IPS-11a (cell line): Measurements from ENCODE around the gene PCK1.

Experiments
- H3K4me3 ChIP-seq: one replicate; pipeline ENCODE4 v1.5.1; 2013; ENCODE audit warnings: low read depth, low read length, control low read depth

Gene PCK1

DNA sequence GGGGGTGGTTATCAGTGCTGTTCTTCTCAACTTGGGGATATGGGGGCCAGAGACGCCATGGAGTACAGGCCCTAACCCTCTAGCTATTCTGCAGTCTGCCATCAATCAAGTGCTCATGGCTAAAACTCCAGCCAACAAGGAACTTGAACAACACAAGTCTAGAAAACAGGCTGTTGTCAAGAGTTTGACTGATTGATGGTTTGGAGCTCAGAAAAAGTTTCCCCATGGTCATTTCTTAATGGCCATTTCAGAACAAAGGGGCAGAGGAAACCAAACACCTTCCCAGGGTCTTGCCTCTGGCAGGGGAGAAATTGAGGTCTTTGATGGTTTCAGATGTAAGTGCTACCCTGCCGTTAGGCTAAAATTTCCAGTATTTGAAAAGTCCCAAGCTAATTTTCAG, 15.1 kb downstream of the PCK1 start:
- no peak overlapping the region for H3K4me3 ChIP-seq

DNA sequence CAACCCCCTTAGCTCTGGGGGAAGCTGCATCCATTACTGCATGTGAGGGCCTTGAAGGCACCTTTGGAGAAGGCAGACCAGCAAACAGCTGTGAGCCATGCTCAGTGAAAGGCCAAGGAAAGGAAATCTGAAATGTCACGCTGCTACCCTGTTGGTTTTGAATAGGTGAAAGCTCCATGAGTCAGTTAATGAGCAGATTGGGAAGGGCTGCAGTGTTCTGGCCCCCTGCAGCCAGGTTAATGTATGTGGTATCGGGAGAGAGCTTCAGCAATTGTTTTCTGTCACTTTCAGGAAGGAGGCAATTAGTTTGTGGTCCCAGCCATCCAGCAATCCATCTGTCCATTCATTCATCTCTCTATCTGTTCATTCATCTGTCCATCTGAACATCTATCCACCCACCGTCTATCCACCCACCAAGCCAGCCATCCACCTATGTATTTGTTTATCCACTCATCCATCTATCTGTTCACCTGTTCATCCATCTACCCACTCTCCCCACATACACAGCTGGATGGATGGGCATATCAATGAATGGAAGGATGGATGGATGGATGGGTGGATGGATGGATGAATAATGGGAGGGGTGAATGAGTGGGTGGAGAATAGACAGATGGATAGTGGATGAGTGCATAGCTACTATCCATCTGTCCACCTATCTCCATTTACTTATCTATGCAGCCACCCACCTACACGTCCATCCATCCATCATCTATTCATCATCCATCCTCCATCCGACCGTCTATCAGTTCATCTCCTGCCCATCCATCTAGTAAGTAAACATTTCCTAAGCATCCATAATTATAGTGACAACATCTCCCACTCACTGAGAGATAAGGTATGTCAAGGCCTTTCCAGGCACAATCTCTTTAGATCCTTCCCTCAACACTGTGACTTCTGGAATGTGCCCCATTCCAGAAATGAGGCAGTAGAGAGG, 16.0 kb downstream of the PCK1 start:
- H3K4me3 ChIP-seq: no peak overlapping the region

DNA sequence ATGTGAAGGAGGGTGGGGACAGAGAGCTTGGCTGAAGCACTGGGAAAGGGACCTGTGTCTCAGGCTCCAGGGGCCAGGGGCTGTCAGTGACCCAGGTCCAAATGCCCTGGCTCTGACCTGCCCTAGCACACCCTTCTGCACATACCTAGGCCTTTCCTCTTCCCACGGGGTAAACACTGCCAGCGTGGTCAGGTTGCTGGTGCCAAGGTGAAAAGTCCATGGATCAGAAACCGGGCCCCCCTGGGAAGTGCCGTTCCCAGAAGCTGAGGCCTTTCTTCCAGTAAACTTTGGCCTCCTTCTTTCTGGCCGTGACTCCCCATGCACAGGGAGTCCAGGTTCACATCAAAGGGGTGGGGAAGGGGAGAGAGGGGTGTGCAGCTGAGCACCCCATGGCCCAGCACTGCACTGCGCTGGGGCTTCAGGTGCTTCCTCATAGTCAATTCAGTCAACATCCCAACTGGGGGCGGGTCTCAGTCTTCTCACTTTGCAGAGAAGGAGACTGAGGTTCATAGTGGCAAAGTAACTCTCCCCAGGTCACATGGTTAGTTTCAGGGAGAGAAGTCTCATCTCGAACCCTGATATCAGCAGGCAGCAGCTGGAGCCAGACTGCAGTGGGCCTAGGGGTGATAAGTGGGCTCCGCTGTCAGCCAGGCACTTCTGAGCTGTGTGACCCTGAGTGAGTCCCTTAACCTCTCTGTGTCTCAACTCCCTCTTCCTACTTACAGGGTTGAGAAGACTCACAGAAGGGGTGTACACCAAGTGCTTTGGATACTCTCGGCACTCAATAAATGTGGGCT, 17.0 kb downstream of the PCK1 start:
- no peak overlapping the region for H3K4me3 ChIP-seq

DNA sequence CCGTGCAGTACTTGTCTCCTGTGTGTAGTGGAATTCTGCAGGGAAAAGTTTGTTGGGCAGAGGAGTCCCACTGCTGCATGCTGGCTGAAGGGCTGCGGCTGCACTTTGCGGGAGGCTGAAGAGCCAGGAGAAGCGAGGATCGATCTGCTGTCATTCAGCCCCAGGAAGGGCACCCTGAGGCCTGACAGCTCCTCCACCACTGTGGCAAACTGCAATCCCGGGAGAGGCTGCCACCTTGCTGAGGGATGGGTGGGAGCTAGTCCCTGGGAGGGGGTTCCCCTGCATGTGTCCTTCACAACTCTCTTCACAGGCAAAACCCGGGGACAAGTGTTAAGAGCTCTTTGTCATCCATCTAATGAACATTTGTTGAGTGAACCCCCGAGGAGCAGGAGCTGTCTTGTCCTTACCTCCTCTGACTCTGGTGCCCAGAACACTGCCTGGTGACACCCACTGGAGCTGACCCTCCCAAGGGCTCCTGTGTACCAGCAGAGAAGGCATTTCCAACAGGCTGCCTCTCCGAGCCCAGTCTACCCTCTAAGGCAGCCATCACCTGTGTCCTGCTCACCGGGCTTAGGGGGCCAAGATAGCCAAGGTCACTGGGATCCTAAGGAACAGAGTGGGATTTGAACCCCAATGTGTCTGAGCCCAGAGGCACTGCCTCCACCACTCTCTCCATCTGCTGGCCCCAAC, 17.7 kb downstream of the PCK1 start:
- H3K4me3 ChIP-seq: no peak overlapping the region

DNA sequence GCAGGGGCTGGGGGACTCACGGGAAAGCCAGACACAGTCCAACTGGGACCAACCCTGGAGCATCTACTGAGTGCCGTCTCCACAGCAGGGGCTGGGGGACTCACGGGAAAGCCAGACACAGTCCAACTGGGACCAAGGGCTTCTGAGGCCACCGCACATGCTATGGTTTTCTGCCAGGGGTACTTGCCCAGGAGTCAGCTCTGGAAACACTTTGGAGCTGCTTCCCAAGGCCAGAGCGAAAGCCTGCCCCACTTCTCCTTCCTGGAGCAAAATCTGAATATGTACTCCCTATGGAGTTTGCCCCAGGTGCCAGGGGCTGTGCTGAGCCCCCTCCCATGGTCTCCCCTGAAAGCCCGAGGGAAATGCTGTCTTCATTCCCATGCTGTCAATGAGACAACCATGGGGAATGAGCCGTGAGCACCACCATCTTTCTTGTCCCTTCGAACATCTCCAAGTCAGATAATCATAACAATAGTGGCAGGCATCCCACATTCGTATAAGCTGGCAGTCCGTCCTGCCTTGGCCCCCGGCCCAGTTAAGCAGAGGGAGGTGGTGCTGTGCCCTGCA, 18.5 kb downstream of the PCK1 start:
- no peak overlapping the region for H3K4me3 ChIP-seq

DNA sequence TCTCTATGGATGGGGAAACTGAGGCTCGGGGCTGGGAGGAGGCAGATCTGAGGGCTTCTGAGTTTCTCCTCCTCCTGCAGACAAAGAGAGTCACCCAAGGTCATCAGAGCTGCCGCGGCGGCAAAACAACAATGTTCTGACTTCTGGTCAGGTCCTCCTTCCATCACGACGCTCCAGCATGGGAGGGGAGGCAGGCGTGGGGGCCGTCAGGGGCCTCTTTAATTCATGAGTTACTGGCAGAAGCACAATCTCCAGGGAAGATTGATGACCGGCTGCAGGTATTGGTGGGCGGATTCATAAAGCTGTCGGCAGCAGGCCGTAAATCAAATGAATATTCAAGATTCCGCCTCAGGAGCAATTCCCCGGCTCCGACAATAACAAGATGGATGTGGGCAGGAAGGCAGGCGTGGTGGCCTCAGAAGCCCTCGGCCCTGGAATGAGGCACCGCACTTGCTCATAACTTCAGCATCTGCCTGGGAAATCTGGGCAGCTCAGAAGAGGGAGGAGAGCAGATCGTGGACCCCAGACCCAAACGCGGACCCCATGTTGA, 19.1 kb downstream of the PCK1 start:
- H3K4me3 ChIP-seq: no peak overlapping the region

DNA sequence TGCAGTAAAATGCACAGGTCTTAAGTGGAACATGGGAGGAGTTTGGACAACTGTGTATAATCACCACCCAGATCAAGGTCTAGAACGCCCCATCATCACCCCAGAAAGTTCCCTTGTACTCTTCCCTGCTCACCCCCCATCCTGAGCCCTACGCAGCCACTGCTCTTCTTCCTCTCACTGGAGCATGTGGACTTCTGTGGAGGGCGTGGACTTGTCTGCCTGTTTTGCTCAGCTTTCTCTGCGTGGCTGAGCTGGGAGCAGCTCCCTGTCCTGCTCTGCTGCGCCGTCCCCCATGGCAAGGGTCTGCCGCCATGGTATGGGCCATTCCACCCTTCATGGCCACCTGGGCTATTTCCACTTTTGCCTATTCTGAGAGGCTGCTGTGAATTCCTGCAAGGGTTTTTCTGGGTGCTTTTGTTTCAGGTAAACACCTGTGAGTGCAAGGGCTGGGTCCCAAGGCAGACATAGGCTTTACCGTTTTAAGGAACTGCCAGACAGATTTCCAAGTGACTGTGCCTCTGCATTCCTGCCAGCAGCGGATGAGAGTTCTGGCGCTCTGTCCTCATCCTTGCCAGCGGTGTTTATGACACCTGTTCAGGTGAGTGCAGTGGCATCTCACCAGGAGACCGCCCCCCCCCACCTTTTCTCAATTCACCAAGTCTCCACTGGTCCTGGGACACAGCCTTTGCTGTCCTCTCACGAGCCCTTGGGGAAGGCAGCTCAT, 19.7 kb downstream of the PCK1 start:
- no peak overlapping the region for H3K4me3 ChIP-seq

DNA sequence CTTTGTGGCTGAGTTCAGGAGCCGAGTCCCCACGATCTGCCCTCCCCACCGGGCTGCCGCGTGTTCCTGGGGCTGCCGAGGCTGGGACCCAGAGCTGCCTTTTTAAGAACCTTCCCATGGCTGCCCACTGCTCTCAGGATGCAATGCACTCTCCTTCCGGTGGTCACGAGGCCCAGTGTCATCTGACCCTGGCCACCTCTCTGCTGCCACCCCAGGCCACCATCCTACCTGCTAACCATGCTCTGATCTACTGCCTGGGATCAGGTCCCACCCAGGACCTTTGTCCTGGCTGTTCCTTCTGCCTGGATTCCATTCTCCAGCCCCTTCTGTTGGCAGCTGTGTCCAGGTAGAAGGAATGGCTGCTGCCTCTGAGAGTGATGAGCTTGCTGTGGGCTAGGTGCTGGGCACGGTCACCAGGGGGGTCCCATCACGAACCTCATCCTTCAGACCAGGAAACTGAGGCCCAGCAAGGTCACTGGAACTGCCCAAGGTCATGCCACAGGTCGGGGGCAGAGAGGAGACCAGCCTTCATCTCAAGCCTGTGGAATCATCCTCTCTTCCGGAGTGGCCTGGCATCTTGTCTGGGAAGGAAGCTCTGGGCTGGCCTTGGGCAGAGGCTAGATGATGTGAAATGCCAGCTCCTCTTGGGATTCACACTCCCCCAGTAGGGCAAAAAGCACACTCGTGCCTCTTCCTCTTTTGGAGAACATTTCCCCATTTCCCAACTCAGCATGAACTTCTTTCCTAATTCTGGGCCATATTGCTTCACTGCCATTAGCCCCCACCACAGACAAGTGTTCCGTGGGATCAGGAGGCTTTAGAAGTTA, 20.5 kb downstream of the PCK1 start:
- no peak overlapping the region for H3K4me3 ChIP-seq

DNA sequence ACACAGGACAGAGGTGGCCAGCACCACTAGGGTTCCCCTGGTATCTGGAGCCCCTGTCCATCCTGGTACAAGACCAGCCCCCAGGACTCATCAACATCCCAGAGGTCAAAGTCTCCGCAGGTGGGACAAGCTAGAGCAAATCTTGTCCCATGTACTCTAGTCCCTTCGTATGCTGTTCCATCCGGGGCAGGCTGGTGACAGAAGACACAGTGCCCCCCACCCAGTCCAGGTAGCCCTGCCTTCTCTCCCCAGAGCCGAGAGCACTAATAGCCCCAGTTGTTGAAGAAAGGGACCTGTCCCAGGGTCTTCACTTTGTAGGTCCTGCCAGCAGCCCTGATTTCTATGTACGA, 21.1 kb downstream of the PCK1 start:
- no peak overlapping the region for H3K4me3 ChIP-seq

DNA sequence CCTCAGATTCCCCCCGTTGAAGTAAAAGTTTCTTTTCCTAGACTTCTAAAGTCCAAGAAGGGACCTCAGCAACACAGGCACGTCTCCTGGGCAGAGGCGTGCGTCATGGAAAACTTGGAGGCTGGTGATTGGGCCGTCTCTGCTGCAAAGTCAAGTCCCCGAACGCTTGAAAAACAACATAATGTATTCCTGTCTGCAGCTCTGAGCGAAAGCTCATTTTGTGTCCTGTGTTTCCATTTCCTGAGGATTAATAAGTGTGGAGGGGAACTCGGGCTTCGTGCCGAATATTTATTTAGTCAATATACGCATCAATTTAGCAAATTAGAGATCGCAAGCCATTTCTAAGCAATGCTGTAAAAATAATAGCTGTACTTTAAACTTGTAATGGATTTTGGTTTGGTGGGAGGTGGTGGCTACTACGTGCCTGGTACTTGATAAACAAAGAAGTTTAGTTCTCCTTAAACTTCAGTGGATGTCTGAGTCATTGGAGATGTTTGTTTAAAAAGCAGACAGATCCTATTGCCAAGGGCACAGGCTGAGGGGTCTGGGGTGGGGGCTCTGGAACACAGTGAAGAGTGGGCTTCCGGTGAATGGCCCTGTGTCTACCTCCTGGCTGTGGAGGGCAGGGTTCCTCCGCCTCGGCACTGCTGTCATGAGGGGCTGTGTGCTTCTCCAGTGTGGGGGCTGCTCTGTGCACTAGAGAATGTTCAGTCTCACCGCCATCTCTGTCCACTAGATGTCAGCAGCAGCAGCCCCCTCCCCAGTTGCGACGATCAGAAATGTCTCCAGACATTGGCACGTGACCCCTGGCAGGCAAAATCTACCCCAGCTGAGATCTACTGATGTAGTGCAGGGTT, 21.8 kb downstream of the PCK1 start:
- H3K4me3 ChIP-seq: no peak overlapping the region

DNA sequence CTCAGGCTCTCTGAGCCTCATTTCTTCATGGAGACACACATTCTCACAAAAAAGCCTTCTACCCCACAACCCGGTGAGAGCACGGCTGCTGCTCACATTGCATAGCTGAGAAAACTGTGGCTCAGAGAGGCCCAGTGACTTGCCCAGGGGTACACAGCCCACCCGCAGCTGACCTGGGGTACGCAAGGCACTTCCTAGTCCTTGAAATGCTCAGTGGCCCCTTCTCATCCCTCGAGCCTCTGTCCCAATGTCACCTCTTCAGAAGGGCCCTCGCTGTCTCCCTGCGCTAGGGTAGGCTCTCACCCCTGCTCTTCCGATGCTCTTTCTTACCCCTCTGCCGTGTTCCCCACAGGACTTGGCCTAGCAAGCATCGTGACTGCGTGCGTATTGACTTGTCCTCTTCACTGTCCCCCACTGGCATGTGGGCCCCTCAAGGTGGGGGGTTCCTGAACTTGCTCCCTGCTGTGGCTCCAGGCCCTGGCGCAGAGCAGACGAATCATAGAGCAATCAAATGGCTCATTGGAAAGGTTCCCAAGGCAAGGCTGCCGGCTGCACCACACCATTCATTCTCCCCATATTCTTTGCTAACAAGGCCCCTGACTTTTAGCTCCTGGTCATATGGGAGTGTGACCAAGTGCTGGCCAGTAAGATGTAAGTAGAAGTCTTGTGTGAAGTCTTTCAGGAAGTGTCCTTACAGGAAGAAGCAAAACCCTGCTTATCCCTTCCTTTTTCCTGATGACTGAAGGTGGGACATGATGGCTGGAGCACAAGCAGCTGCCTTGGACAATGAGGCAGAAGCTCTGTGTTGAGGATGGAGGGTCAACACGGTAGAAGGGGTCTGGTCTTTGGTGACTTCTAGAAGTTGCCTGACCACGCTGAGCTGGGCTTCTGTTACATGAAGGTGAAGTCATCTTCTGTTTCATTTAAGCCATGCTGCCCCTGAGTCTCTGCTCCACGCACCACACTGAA, 22.7 kb downstream of the PCK1 start:
- no peak overlapping the region for H3K4me3 ChIP-seq

DNA sequence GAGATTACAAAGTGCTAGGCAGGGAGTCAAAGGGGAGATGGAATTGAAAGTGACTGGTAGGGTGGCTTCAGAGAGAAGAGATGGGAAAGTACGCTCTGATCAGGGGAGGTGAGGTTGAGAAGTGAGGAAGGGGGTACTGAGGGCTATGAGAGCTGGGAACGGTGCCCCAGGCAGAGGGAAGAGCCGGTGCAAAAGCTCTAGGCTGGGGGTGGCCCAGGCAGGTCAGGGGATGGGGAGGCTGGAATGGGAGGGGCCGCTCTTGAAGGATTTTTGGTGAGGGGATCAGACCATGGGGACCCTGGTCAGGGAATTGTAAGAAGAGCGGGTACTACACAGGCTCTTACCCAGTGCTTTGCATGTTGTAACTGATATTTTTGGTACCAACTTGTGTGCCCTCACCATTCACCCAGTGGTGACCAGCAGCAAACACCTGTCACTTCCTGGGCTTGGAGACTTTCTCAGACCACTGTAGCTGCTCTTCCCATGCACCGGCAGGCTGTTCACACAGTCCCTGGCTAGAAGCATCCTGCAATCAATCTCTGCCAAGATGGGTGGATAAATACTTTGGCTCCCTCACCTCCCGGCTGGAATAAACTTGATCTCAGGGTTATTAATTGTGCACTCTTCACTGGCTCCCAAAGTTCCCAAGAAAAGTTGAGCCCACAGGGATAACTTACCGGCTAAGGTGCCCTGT, 24.0 kb downstream of the PCK1 start:
- H3K4me3 ChIP-seq: no peak overlapping the region

DNA sequence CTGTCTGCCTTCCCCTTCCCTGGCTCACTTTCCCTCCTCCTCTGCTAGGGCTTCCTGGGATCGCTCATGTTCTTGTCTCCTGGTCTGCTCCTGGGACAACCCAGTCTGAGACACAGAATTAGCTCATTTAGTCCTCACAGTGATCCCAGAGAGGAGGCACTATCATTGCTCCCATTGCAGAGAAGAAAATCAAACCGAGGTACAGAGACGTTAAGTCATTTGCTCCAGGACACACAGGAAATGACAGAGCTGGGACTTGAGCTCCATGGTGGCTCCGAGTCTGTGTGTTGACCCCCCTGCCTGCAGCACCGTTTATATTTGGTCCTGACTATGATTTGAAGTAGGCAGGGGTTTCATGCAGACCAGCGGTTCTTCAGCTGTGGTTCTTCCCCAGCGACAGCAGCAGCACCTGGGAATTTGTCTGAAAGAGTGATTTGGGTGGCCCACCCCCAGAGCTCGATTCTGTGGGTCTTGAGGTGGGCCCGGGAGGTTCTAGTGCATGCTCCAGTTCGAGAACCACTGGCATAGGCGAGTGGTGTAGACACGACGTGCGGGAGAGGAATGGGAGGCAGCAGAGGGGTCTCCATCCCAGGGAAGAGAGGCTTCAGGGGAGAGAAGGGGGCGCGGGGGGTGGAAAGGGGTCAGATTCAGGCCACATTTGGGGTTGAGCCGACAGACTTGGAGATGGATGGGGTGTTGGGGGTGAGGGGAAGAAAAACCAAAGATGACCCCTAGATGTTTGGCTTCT, 24.7 kb downstream of the PCK1 start:
- no peak overlapping the region for H3K4me3 ChIP-seq

DNA sequence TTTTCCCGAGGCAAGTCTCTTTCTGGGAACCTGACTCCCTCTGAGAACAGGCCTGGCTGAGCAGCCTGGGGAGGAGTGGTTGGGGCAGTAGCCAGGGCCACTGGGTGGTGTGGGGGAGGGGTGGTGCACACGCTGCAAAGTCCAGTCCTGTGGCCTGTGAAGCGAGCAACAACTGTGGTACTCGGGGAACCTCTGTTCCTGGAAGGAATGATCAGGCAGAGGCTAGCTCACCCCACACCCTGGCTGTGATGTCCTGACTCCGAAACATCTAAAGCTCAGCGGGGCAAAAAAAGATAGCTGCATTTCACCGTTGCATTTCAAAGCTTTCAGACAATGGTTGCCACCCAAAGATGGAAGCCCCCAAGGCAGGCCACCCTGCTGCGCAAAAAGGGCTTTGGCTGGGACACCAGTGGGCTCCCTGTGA, 25.5 kb downstream of the PCK1 start:
- no peak overlapping the region for H3K4me3 ChIP-seq

DNA sequence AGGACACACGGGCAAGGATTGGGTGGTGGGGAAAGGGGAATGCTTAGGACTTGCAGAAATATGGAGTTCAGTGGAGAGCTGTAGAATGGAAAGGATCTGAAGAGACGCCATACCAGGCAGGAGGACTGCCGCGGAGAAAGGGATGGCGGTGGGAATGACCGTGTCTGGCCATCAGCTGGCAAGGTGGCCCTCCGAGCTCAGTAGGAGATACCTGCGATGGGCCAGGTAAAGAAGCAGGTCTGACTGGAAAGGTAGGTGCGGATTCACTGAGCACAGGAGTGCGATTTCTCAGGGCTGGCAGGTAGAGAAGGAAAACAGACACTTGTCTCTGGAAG, 26.0 kb downstream of the PCK1 start:
- no peak overlapping the region for H3K4me3 ChIP-seq

DNA sequence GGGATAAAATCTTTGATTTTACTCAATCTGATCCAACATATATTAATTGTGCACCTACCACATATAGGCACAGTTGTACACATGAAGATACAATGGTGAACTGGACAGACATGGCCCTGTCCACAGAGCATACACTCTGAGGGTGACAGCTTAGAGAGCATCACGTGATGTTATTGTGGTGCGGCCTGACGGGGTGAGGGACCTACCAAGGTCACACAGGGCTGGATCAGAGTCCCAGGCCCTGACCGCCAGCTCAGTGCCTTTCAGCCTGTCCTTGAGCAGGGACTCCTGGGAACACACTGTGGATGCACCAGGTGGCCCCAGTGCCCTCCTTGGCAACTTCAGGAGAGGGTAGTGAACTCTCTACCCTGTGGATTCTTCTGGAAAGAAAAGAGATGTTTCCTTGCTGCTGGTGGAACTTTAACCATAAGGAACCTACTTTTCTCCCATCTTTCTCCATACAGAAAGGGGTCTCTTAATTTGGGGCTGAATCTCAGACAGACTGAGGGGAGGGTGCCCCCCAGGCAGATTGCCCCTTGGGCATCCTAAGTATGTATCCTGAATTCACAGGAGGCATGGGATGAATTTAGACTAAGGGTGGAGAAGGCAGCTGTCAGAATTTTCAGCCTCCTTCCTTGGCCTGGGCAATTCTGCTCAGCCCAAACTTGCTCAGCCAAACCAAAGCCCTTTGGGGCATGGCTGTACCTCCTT, 26.5 kb downstream of the PCK1 start:
- H3K4me3 ChIP-seq: no peak overlapping the region
